Smooth muscle cell of the umbilical artery (primary cell): ENCODE data around the gene IL20. TPM values are rescaled to one million over a fixed set of nuclear protein-coding genes. Genes with fewer than 3 reads are reported as not detected.

Experiments
- total RNA-seq: library from RNA; depleted of rRNA; stranded (reverse); fragments of >200 nt; gene quantifications from 2 replicates; pipeline ENCODE4 v1.2.3, GENCODE V29; 2014

Gene IL20, protein sequence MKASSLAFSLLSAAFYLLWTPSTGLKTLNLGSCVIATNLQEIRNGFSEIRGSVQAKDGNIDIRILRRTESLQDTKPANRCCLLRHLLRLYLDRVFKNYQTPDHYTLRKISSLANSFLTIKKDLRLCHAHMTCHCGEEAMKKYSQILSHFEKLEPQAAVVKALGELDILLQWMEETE
- total RNA-seq: not detected in 2 replicates

DNA sequence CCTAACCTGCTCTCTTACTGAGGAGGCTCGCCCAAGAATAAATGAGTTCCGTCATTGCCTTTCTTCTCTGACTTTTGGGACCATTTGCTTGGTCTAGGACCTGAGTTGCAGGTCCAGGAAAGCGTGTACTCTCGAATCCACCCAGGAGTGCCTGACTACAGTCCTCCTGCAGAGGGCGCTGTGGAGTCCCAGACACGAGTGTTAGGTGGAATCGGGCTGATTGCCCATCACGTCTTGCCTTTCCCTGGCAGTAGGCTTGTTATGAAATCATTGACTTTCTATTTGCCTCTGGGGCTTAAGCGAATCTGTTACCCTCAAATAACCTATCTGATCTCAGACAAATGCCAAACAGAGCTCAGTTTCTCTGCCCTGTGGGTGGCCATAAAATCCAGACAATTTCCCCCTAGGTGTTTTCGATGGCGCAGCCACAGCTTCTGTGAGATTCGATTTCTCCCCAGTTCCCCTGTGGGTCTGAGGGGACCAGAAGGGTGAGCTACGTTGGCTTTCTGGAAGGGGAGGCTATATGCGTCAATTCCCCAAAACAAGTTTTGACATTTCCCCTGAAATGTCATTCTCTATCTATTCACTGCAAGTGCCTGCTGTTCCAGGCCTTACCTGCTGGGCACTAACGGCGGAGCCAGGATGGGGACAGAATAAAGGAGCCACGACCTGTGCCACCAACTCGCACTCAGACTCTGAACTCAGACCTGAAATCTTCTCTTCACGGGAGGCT lies at the start of gene IL20:
IL20 (plus strand) TSS at position 685 of the 733 bp plus-strand sequence. CDS start 230 bp downstream, outside the sequence.

DNA sequence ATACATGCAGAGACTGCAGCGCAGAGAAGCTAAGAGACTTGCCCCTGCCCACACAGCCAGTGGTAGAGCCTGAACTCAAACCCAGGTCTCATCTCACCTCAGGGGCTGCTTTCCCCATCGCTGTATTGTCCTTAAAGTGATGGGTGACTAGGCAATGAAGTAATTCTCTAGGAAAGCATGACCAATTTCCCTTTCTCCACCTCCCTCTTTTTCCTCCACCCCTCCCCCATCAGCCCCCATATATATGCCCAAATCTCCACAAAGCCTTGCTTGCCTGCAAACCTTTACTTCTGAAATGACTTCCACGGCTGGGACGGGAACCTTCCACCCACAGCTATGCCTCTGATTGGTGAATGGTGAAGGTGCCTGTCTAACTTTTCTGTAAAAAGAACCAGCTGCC lies 31.8 kb downstream of the IL20 start, which contains the start of gene IL24:
IL24 (plus strand) TSS at position 269 of the 400 bp plus-strand sequence. CDS start 390 bp downstream, outside the sequence.

Other genes starting within 250 kb of the IL20 start
- 27.6 and 34.5 TPM in 2 replicates for gene DYRK3, start 230.1 kb upstream of the IL20 start, total RNA-seq
- 32.1 and 52.4 TPM in 2 replicates for gene MAPKAPK2, start 180.7 kb upstream of the IL20 start, total RNA-seq
- gene IL19, start 94.8 kb upstream of the IL20 start, total RNA-seq: not detected in 2 replicates
- not detected in 2 replicates for gene IL10, start 93.1 kb upstream of the IL20 start, total RNA-seq
- gene IL24, start 31.8 kb downstream of the IL20 start, total RNA-seq: not detected in 2 replicates
- not detected in 2 replicates for gene FCMR, start 56.3 kb downstream of the IL20 start, total RNA-seq
- gene PIGR, start 80.8 kb downstream of the IL20 start, total RNA-seq: not detected in 2 replicates
- gene FCAMR, start 104.8 kb downstream of the IL20 start, total RNA-seq: not detected in 2 replicates
- gene C1orf116, start 167.1 kb downstream of the IL20 start, total RNA-seq: 0.05 TPM in 1 of 2 replicates, not detected in the other
- 8.6 and 11.8 TPM in 2 replicates for gene YOD1, start 185.6 kb downstream of the IL20 start, total RNA-seq
- 6.7 and 9.8 TPM in 2 replicates for gene PFKFB2, start 187.7 kb downstream of the IL20 start, total RNA-seq
- not detected in 2 replicates for gene C4BPB, start 223.2 kb downstream of the IL20 start, total RNA-seq
- not detected in 2 replicates for gene C4BPA, start 238.6 kb downstream of the IL20 start, total RNA-seq